Nephron (organoid): ENCODE results near the gene QKI.

Source experiments
- H3K27ac Mint-ChIP-seq, 3 experiments: 2 replicates each; pipeline ENCODE4 v1.8.0; 2020; ENCODE audit warnings: mixed read lengths in 3 of 3, mild to moderate bottlenecking in 2 of 3, moderate library complexity in 1 of 3
- H3K27me3 Mint-ChIP-seq: 2 replicates; pipeline ENCODE4 v1.8.0; 2021; ENCODE audit warnings: low read depth, mild to moderate bottlenecking, moderate library complexity, mixed read lengths
- H3K36me3 Mint-ChIP-seq: 2 replicates; pipeline ENCODE4 v1.8.0; 2020; ENCODE audit warnings: low read depth, mixed read lengths
- H3K4me1 Mint-ChIP-seq: 2 replicates; pipeline ENCODE4 v1.8.0; 2020; ENCODE audit warnings: mixed read lengths
- H3K4me3 Mint-ChIP-seq, 3 experiments: 2 replicates each; pipeline ENCODE4 v1.8.0; 2020; ENCODE audit warnings: mild to moderate bottlenecking in 3 of 3, mixed read lengths in 3 of 3, moderate library complexity in 2 of 3
- H3K9me3 Mint-ChIP-seq: 2 replicates; pipeline ENCODE4 v1.8.0; 2020; ENCODE audit warnings: mixed read lengths
- CTCF ChIP-seq, 3 experiments: fragments of 200-600 bp; sonication (generic); IDR thresholded peaks; one replicate each; pipeline ENCODE4 v1.5.0; 2021; ENCODE audit warnings: antibody characterized with exemption in 3 of 3; ENCODE audit not compliant: unreplicated experiment in 3 of 3

QKI gene

DNA sequence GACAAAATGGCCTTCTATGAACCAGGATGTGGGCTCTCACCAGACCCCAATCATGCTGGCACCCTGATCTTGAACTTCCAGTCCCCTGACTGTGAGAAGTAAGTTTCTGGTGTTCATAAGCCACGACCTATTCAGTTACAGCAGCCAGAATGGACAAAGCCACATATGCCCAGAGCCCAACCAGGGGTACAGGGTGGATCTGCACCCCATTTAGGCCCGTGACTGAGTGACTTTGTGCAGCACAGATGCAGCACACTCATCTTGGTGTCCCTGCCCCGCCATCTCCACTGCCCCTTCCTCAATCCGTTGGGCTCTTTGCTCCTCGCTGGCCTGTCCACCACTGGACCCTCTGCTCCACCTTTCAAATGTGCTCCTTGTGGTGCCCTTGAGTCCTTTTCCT, 205.6 kb downstream of the QKI start:
- no peak for TF ChIP-seq CTCF (IDR thresholded peaks at IDR 0.05; ENCODE audit: unreplicated experiment in 3 of 3)
- Mint-ChIP-seq H3K4me1 (no peaks in the 10 kb centered on the region), H3K9me3 (peaks cover 10% of the 10 kb centered on the region), H3K36me3 (peaks cover 3% of the 10 kb centered on the region), H3K27ac (no peak overlapping the region), H3K4me3 (no peak overlapping the region), H3K27me3 (peaks cover 15% of the 10 kb centered on the region)

DNA sequence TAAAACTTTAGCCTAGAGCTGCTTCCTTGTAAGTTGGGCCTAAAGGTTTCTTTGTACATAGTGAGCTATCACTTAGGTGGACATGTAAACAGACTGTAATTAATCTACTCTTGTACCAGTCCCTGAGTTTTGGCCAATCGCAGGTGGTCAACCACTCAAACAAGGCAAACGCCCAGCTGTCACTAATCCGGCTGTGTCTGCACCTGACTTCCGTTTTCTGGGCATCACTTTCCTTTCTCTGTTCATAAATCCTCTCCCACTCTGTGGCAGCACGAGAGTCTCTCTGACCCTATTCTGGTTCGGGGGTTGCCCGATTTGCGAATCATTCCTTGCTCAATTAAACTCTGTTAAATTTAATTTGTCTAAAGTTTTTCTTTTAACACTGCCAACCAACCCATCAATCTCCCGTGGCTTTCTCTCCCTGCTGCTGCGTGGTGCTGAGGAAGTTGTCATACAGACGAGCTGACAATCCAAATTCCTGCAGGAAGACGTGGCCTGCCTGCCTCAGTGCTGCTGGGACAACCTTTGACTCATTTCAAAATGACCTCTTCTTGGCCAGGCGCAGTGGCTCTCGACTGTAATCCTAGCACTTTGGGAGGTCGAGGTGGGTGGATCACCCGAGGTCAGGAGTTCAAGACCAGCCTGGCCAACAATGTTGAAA, 206.3 kb downstream of the QKI start:
- Mint-ChIP-seq H3K9me3 (peaks cover 10% of the 10 kb centered on the region), H3K27me3 (peaks cover 15% of the 10 kb centered on the region)

GRCh38 chr6:163625265-163625664, 210.7 kb downstream of the QKI start:
- peaks cover 3% of the 10 kb centered on the region for H3K36me3 Mint-ChIP-seq
- H3K27ac Mint-ChIP-seq: no peak overlapping the region
- no peaks in the 10 kb centered on the region for H3K4me1 Mint-ChIP-seq
- TF ChIP-seq CTCF (IDR thresholded peaks at IDR 0.05; ENCODE audit: unreplicated experiment in 3 of 3): no peak
- peaks cover 9% of the 10 kb centered on the region for H3K9me3 Mint-ChIP-seq
- no peak overlapping the region for H3K4me3 Mint-ChIP-seq
- H3K27me3 Mint-ChIP-seq: peaks cover 9% of the 10 kb centered on the region

More for the DNA sequence above, 206.3 kb downstream of the QKI start:
- no peak for TF ChIP-seq CTCF (IDR thresholded peaks at IDR 0.05; ENCODE audit: unreplicated experiment in 3 of 3)
- Mint-ChIP-seq H3K36me3 (peaks cover 3% of the 10 kb centered on the region), H3K4me1 (no peaks in the 10 kb centered on the region), H3K27ac (no peak overlapping the region), H3K4me3 (no peak overlapping the region)

GRCh38 chr6:163626073-163626867, 211.8 kb downstream of the QKI start:
- H3K4me3 Mint-ChIP-seq: no peak overlapping the region
- H3K27ac Mint-ChIP-seq: no peak overlapping the region
- H3K27me3 Mint-ChIP-seq: peaks cover 9% of the 10 kb centered on the region
- H3K9me3 Mint-ChIP-seq: peaks cover 9% of the 10 kb centered on the region
- H3K4me1 Mint-ChIP-seq: no peaks in the 10 kb centered on the region
- H3K36me3 Mint-ChIP-seq: peaks cover 3% of the 10 kb centered on the region
- no peak for TF ChIP-seq CTCF (IDR thresholded peaks at IDR 0.05; ENCODE audit: unreplicated experiment in 3 of 3)

DNA sequence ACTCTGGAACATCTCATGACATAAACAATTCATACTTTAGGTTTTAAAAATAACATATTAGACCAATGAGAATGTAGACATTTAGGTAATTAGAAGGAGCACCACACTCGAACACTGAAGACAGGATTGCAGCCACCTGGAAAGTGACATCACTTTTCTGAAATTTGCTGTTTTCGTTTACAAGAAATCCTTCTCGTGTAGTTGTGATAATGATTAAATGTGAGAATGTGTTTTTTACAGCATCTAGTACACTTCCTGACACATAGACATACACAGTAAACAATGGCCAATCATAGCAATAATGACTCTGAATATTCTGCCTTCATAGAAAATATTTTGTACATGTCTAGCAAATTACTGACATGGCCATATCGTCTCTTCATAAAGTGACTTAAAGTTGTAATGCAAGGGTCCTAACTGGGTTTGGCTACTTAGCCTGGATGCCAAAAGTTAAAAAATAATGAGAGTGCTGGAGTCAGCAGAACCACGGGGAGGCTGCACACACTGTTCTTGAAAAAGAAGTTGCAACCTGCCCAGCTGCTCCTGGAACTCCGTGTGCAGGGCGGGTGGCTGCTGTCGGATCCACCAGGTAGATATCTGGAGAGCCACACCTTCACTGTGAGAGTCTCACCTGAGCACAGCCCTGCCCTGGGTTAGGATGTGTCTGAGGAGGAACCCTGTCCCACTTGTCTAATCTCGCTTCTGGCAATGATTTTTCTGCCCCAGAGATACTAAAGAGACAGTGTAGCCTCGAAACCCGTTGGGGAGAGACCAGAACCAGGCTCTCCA, 212.9 kb downstream of the QKI start:
- Mint-ChIP-seq H3K27ac (no peak overlapping the region), H3K4me3 (no peak overlapping the region), H3K36me3 (no peaks in the 10 kb centered on the region), H3K27me3 (peaks cover under 1% of the 10 kb centered on the region), H3K4me1 (no peaks in the 10 kb centered on the region), H3K9me3 (peaks cover 9% of the 10 kb centered on the region)
- no peak for TF ChIP-seq CTCF (IDR thresholded peaks at IDR 0.05; ENCODE audit: unreplicated experiment in 3 of 3)
